ENCODE measurements around the gene PCDHGA5. TPM values are rescaled to one million over a fixed set of nuclear protein-coding genes. Genes with fewer than 3 reads are reported as not detected.

PCDHGA5 gene
- total RNA-seq, 1 donor from 2014 or later: 0.90 TPM

DNA sequence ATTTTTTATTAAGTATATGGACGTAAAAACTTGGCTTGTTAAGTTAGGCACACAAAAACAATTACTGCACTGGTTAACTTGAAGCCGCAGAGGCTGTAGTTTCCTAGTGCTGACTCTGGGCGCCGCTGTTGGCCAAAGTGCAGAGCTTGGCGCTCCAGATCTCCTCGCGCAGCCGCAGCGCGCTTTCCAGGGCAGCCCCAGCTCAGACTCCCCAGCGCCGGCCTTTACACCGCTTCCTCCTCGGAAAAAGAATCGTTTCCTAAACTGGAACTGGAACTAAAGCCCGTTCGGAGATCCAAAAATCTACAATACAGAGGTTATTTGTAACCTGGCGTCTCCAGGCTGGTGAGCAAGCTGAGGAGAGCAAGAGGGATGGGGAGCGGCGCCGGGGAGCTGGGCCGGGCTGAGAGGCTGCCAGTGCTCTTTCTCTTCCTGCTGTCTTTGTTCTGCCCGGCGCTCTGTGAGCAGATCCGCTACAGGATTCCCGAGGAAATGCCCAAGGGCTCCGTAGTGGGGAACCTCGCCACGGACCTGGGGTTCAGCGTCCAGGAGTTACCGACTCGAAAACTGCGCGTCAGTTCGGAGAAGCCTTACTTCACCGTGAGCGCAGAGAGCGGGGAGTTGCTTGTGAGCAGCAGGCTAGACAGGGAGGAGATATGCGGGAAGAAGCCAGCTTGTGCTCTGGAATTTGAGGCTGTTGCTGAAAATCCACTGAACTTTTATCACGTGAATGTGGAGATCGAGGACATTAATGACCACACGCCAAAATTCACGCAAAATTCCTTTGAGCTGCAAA is 34.0 kb downstream of the PCDHGA5 start, which contains the start of gene PCDHGB5:
PCDHGB5 (plus strand) TSS at position 192 of the 796 bp plus-strand sequence; CDS start at position 373, 181 bp downstream.

DNA sequence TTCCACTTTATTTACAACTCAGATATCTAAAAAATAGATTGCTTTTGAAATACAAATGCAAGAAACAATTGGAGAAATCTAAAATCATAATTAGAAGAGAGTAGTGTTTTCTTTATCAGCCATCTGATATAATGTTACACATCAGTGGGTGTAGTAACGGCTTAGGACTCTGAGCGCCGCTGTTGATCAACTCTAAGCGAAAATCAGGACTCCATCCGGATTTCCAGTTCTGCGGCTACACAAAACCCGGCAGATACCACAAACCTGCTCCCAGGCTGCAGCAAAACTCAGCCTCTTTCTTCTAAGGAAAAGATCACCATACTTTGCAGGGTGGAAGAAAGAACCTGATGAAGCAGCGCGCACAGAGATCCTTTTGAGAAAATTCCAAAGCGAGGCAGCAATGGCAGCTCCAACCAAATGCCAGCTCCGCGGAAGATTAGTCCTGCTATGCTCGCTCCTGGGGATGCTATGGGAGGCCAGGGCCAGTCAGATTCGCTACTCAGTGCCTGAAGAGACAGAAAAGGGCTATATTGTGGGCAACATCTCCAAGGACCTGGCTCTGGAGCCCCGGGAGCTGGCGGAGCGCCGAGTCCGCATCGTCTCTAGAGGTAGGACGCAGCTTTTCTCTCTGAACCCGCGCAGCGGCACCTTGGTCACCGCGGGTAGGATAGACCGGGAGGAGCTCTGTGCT is 38.7 kb downstream of the PCDHGA5 start, which contains the start of gene PCDHGA9:
PCDHGA9 (plus strand) TSS at position 226 of the 691 bp plus-strand sequence; CDS start at position 401, 175 bp downstream.

DNA sequence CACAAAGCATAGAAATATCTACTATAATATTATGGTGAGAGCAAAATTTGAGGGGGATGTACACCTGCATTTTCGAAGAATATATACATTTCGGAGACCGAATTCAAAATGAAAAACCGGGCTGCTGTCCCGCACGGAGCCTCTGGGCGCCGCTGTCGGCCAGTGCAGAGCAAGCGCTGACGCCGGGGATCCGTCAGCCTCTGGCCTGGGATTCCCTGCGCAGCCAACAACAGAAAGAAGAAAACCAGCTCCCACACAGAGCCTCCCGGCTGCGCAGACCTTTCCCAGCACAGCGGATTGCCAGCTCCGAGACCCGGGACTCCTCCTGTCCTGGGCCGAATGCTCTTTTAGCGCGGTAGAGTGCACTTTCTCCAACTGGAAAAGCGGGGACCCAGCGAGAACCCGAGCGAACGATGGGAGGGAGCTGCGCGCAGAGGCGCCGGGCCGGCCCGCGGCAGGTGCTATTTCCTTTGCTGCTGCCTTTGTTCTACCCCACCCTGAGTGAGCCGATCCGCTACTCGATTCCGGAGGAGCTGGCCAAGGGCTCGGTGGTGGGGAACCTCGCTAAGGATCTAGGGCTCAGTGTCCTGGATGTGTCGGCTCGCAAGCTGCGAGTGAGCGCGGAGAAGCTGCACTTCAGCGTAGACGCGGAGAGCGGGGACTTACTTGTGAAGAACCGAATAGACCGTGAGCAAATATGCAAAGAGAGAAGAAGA is 44.0 kb downstream of the PCDHGA5 start, which contains the start of gene PCDHGB6:
PCDHGB6 (plus strand) TSS at position 232 of the 716 bp plus-strand sequence; CDS start at position 414, 182 bp downstream.

DNA sequence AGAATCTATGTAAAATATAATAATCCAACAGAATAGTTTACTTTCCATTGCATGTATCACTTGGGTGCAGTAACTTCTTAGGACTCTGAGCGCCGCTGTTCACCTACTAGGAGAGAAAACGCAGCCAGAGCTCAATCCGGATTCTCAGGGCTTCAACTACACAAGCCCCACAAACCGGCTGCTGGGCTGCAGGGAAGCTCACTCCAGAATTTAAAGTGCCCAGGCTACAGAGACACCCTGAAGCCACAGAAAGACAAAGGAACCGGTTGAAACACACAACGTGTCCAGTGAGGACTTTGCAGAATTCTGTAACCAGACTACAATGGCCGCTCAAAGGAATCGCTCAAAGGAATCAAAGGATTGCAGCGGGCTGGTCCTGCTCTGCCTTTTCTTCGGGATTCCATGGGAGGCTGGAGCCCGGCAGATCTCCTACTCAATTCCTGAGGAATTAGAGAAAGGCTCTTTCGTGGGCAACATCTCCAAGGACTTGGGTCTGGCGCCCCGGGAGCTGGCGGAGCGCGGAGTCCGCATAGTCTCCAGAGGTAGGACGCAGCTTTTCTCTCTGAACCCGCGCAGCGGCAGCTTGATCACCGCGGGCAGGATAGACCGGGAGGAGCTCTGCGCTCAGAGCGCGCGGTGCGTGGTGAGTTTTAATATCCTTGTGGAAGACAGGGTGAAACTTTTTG is 49.0 kb downstream of the PCDHGA5 start, which contains the start of gene PCDHGA10:
PCDHGA10 (plus strand) TSS at position 134 of the 686 bp plus-strand sequence; CDS start at position 323, 189 bp downstream.

Other genes with a start within 250 kb of the PCDHGA5 start
- 0.09 TPM in 2 replicates for gene PCDHB4, start 242.3 kb upstream of the PCDHGA5 start, total RNA-seq
- gene PCDHB5, start 229.0 kb upstream of the PCDHGA5 start, total RNA-seq: 0.56 and 1.4 TPM in 2 replicates
- 0.09 TPM in 2 replicates for gene PCDHB6, start 214.1 kb upstream of the PCDHGA5 start, total RNA-seq
- 0.45 and 0.56 TPM in 2 replicates for gene PCDHB7, start 191.5 kb upstream of the PCDHGA5 start, total RNA-seq
- 0.18 and 0.94 TPM in 2 replicates for gene PCDHB8, start 186.4 kb upstream of the PCDHGA5 start, total RNA-seq
- 0.09 and 0.19 TPM in 2 replicates for gene PCDHB16, start 181.8 kb upstream of the PCDHGA5 start, total RNA-seq
- gene PCDHB9, start 177.0 kb upstream of the PCDHGA5 start, total RNA-seq: 0.27 and 0.28 TPM in 2 replicates
- gene PCDHB10, start 171.8 kb upstream of the PCDHGA5 start, total RNA-seq: 0.72 and 1.0 TPM in 2 replicates
- gene PCDHB11, start 164.5 kb upstream of the PCDHGA5 start, total RNA-seq: 0.38 and 0.99 TPM in 2 replicates
- gene PCDHB12, start 155.4 kb upstream of the PCDHGA5 start, total RNA-seq: 0.47 and 0.54 TPM in 2 replicates
- gene PCDHB13, start 150.2 kb upstream of the PCDHGA5 start, total RNA-seq: 0.99 and 1.6 TPM in 2 replicates
- 1.3 and 1.6 TPM in 2 replicates for gene PCDHB14, start 140.8 kb upstream of the PCDHGA5 start, total RNA-seq
- 0.90 and 1.7 TPM in 2 replicates for gene PCDHB15, start 118.8 kb upstream of the PCDHGA5 start, total RNA-seq
- 0.09 and 0.19 TPM in 2 replicates for gene SLC25A2, start 60.1 kb upstream of the PCDHGA5 start, total RNA-seq
- gene TAF7, start 43.4 kb upstream of the PCDHGA5 start, total RNA-seq: 71.7 and 90.4 TPM in 2 replicates
- 0.36 and 1.0 TPM in 2 replicates for gene PCDHGA1, start 33.6 kb upstream of the PCDHGA5 start, total RNA-seq
- gene PCDHGA2, start 25.4 kb upstream of the PCDHGA5 start, total RNA-seq: 0.90 and 3.0 TPM in 2 replicates
- gene PCDHGA3, start 20.3 kb upstream of the PCDHGA5 start, total RNA-seq: 0.54 and 1.9 TPM in 2 replicates
- 0.99 and 2.0 TPM in 2 replicates for gene PCDHGB1, start 14.1 kb upstream of the PCDHGA5 start, total RNA-seq
- 2.6 and 5.0 TPM in 2 replicates for gene PCDHGA4, start 9.1 kb upstream of the PCDHGA5 start, total RNA-seq
- gene PCDHGB2, start 4.2 kb upstream of the PCDHGA5 start, total RNA-seq: 2.0 and 2.2 TPM in 2 replicates
- gene PCDHGB3, start 6.1 kb downstream of the PCDHGA5 start, total RNA-seq: 3.1 and 4.0 TPM in 2 replicates
- gene PCDHGA6, start 9.7 kb downstream of the PCDHGA5 start, total RNA-seq: 2.2 and 2.8 TPM in 2 replicates
- gene PCDHGA7, start 18.6 kb downstream of the PCDHGA5 start, total RNA-seq: 1.4 and 2.2 TPM in 2 replicates
- gene PCDHGB4, start 23.5 kb downstream of the PCDHGA5 start, total RNA-seq: 14.9 and 16.3 TPM in 2 replicates
- gene PCDHGA8, start 28.5 kb downstream of the PCDHGA5 start, total RNA-seq: 1.3 and 2.4 TPM in 2 replicates
- 12.7 and 14.3 TPM in 2 replicates for gene PCDHGB5, start 33.8 kb downstream of the PCDHGA5 start, total RNA-seq
- 1.6 and 3.1 TPM in 2 replicates for gene PCDHGA9, start 38.6 kb downstream of the PCDHGA5 start, total RNA-seq
- 1.7 and 2.7 TPM in 2 replicates for gene PCDHGB6, start 43.9 kb downstream of the PCDHGA5 start, total RNA-seq
- gene PCDHGA10, start 48.8 kb downstream of the PCDHGA5 start, total RNA-seq: 3.3 and 3.9 TPM in 2 replicates
- 5.8 and 6.8 TPM in 2 replicates for gene PCDHGB7, start 53.5 kb downstream of the PCDHGA5 start, total RNA-seq
- 7.2 and 10.1 TPM in 2 replicates for gene PCDHGA11, start 56.9 kb downstream of the PCDHGA5 start, total RNA-seq
- 4.8 and 6.7 TPM in 2 replicates for gene PCDHGA12, start 66.3 kb downstream of the PCDHGA5 start, total RNA-seq
- gene PCDHGC3, start 111.8 kb downstream of the PCDHGA5 start, total RNA-seq: 9.2 and 10.3 TPM in 2 replicates
- 0.90 and 1.4 TPM in 2 replicates for gene PCDHGC4, start 120.9 kb downstream of the PCDHGA5 start, total RNA-seq
- 0.45 and 0.94 TPM in 2 replicates for gene PCDHGC5, start 124.9 kb downstream of the PCDHGA5 start, total RNA-seq

All from endothelial cell of coronary artery (primary cell).